GM12878 (cell line): ENCODE results near the gene BLTP1. TPM values are rescaled to one million over a fixed set of nuclear protein-coding genes. Genes with fewer than 3 reads are reported as not detected.

ENCODE experiments used
- CREB1 ChIP-seq: IDR thresholded peaks from 2 replicates; pipeline ENCODE4 v1.6.1; 2012; ENCODE audit warnings: low read depth, mild to moderate bottlenecking, inconsistent platforms
- ESRRA ChIP-seq: IDR thresholded peaks from 2 replicates; pipeline ENCODE4 v1.6.1; 2012; ENCODE audit warnings: mild to moderate bottlenecking, low read length, improper control_type of control experiment
- IKZF1 ChIP-seq: fragments of 450-650 bp; conservative IDR thresholded peaks from 2 replicates; pipeline ENCODE4 v1.6.1; 2017; ENCODE audit warnings: antibody characterized with exemption, mild to moderate bottlenecking
- KLF5 ChIP-seq: fragments of 450-650 bp; IDR thresholded peaks from 2 replicates; pipeline ENCODE4 v1.6.1; 2014; ENCODE audit warnings: mild to moderate bottlenecking; ENCODE audit not compliant: partially characterized antibody
- MAX ChIP-seq: IDR thresholded peaks from 2 replicates; pipeline ENCODE4 v1.6.1; 2012; ENCODE audit warnings: low read depth, low read length, improper control_type of control experiment
- MEF2A ChIP-seq: IDR thresholded peaks from 2 replicates; pipeline ENCODE4 v1.6.1; 2011; ENCODE audit warnings: low read depth, mild to moderate bottlenecking, low read length, moderate library complexity; ENCODE audit not compliant: insufficient read depth
- NR2F1 ChIP-seq: fragments of 450-650 bp; conservative IDR thresholded peaks from 2 replicates; pipeline ENCODE4 v1.6.1; 2017; ENCODE audit warnings: mild to moderate bottlenecking
- POLR2AphosphoS5 ChIP-seq: IDR thresholded peaks from 2 replicates; pipeline ENCODE4 v1.6.1; 2011; ENCODE audit warnings: mild to moderate bottlenecking, low read length, inconsistent platforms
- RFX5 ChIP-seq: IDR thresholded peaks from 2 replicates; pipeline ENCODE4 v1.6.1; 2011; ENCODE audit warnings: low read depth, low read length, improper control_type of control experiment
- STAT3 ChIP-seq: IDR thresholded peaks from 2 replicates; pipeline ENCODE4 v1.6.1; 2011; ENCODE audit warnings: low read depth, low read length, improper control_type of control experiment
- TCF12 ChIP-seq: IDR thresholded peaks from 2 replicates; pipeline ENCODE4 v1.6.1; 2011; ENCODE audit warnings: low read depth, mild to moderate bottlenecking, low read length
- polyA plus RNA-seq, 11 experiments: library from polyadenylated mRNA; depleted of rRNA in 4 of 11; unstranded in 6 of 11; stranded (reverse) in 5 of 11; fragments of >200 nt; fragmentation: Nextera tagmentation in 4 of 11; fragmentation: Illumina TruSeq in 1 of 11; extraction: Ambion mirVana in 4 of 11; extraction: Trizol in 1 of 11; gene quantifications; 1 replicate in 1 of 11; 2 replicates in 10 of 11; pipeline versions ENCODE4 v1.2.1 to v1.2.3, GENCODE V29; 2011 to 2016; ENCODE audit warnings: inconsistent platforms in 2 of 11, missing spikeins in 2 of 11, low read depth in 1 of 11
- total RNA-seq, 4 experiments: library from RNA; depleted of rRNA in 3 of 4; stranded (reverse); fragments of >200 nt in 3 of 4; fragmentation: Illumina TruSeq in 1 of 4; extraction: Trizol in 1 of 4; gene quantifications; 2 replicates each; pipeline versions ENCODE4 v1.2.1 to v1.2.3, GENCODE V29; 2013 to 2021
- TF ChIP-seq, protein P1 (sequence below): fragments of 150-350 bp; IDR thresholded peaks from 2 replicates; pipeline ENCODE4 v1.6.1; 2016; ENCODE audit warnings: low read depth, low read length
- TF ChIP-seq, protein P2 (sequence below): fragments of 450-650 bp; formaldehyde crosslinking; IDR thresholded peaks from 2 replicates; pipeline ENCODE4 v1.4.0; 2022; ENCODE audit warnings: mild to moderate bottlenecking, moderate library complexity

Gene BLTP1
- total and polyA plus RNA-seq, 10 of the 15 experiments (the other 5 are each of a cell fraction or from before 2014, with no cell fraction given), result 3.4 to 38.1 (median 16.3) TPM

DNA sequence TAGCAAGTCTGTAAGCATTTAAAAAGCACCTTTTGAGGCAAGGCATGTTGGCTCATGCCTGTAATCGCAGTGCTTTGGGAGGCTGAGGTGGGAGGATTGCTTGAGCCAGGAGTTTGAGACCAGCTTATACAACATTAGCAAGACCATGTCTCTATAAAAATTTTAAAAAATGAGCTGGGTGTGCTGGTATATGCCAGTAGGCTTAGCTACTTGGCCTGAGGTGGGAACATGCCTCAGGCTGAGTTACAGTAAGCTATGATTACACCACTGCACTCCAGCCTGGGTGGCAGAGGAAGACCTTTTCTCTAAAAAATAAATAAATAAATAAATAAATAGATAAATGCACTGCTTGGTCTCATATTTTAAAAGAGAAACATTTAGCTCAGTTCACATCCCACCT lies 26.8 kb downstream of the BLTP1 start (continued):
- TF ChIP-seq, protein P1, sequence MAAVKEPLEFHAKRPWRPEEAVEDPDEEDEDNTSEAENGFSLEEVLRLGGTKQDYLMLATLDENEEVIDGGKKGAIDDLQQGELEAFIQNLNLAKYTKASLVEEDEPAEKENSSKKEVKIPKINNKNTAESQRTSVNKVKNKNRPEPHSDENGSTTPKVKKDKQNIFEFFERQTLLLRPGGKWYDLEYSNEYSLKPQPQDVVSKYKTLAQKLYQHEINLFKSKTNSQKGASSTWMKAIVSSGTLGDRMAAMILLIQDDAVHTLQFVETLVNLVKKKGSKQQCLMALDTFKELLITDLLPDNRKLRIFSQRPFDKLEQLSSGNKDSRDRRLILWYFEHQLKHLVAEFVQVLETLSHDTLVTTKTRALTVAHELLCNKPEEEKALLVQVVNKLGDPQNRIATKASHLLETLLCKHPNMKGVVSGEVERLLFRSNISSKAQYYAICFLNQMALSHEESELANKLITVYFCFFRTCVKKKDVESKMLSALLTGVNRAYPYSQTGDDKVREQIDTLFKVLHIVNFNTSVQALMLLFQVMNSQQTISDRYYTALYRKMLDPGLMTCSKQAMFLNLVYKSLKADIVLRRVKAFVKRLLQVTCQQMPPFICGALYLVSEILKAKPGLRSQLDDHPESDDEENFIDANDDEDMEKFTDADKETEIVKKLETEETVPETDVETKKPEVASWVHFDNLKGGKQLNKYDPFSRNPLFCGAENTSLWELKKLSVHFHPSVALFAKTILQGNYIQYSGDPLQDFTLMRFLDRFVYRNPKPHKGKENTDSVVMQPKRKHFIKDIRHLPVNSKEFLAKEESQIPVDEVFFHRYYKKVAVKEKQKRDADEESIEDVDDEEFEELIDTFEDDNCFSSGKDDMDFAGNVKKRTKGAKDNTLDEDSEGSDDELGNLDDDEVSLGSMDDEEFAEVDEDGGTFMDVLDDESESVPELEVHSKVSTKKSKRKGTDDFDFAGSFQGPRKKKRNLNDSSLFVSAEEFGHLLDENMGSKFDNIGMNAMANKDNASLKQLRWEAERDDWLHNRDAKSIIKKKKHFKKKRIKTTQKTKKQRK, result no peak
- TF ChIP-seq IKZF1 (no peak), MAX (no peak), KLF5 (no peak), CREB1 (no peak), RFX5 (no peak), ESRRA (no peak), NR2F1 (no peak), TCF12 (no peak), MEF2A (no peak), POLR2AphosphoS5 (no peak), STAT3 (no peak)
- TF ChIP-seq, protein P2, sequence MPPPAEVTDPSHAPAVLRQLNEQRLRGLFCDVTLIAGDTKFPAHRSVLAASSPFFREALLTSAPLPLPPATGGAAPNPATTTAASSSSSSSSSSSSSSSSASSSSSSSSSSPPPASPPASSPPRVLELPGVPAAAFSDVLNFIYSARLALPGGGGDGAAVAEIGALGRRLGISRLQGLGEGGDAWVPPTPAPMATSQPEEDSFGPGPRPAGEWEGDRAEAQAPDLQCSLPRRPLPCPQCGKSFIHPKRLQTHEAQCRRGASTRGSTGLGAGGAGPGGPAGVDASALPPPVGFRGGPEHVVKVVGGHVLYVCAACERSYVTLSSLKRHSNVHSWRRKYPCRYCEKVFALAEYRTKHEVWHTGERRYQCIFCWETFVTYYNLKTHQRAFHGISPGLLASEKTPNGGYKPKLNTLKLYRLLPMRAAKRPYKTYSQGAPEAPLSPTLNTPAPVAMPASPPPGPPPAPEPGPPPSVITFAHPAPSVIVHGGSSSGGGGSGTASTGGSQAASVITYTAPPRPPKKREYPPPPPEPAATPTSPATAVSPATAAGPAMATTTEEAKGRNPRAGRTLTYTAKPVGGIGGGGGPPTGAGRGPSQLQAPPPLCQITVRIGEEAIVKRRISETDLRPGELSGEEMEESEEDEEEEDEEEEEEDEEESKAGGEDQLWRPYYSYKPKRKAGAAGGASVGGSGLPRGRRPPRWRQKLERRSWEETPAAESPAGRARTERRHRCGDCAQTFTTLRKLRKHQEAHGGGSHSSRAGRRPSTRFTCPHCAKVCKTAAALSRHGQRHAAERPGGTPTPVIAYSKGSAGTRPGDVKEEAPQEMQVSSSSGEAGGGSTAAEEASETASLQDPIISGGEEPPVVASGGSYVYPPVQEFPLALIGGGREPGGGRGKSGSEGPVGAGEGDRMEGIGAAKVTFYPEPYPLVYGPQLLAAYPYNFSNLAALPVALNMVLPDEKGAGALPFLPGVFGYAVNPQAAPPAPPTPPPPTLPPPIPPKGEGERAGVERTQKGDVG (CRISPR knock-in tag), result no peak
